Endothelial cell of umbilical vein (primary cell): ENCODE measurements around the gene GRIA4.

Source experiments
- EZH2 ChIP-seq: IDR thresholded peaks from 2 replicates; pipeline ENCODE4 v1.6.1; 2012; ENCODE audit warnings: borderline replicate concordance, low read depth, mild to moderate bottlenecking, moderate library complexity, low read length, inconsistent platforms; ENCODE audit not compliant: severe bottlenecking
- GATA2 ChIP-seq: IDR thresholded peaks from 2 replicates; pipeline ENCODE4 v1.7.0; 2011; ENCODE audit warnings: low read depth, mild to moderate bottlenecking, moderate library complexity, mixed read lengths, low read length; ENCODE audit not compliant: insufficient read length, insufficient read depth
- JUN ChIP-seq: IDR thresholded peaks from 2 replicates; pipeline ENCODE4 v1.6.1; 2011; ENCODE audit warnings: borderline replicate concordance, low read depth; ENCODE audit not compliant: insufficient read length, insufficient read depth
- MYC ChIP-seq: IDR thresholded peaks from one replicate; pipeline ENCODE4 v1.6.1; 2011; ENCODE audit warnings: mild to moderate bottlenecking, low read depth, low read length
- POLR2A ChIP-seq: IDR thresholded peaks from 2 replicates; pipeline ENCODE4 v1.6.1; 2012; ENCODE audit warnings: low read depth, mild to moderate bottlenecking, control low read depth, low read length
- POLR2AphosphoS5 ChIP-seq: IDR thresholded peaks from 2 replicates; pipeline ENCODE4 v1.6.1; 2012; ENCODE audit warnings: low read depth, mild to moderate bottlenecking, control low read depth, low read length, moderate library complexity; ENCODE audit not compliant: insufficient read depth
- TF ChIP-seq, protein P1 (sequence below): IDR thresholded peaks from 2 replicates; pipeline ENCODE4 v1.6.1; 2011; ENCODE audit not compliant: insufficient read depth, insufficient read length
- TF ChIP-seq, protein P2 (sequence below), 2 donors: IDR thresholded peaks; 1 replicate in 1 of 2; 2 replicates in 1 of 2; pipeline ENCODE4 v1.5.1; 2011; ENCODE audit warnings: low read length in 2 of 2, mild to moderate bottlenecking in 2 of 2, moderate library complexity in 2 of 2, control low read depth in 1 of 2, inconsistent platforms in 1 of 2, low read depth in 1 of 2; ENCODE audit not compliant: insufficient read depth in 1 of 2; ENCODE audit errors: extremely low read depth in 1 of 2

DNA sequence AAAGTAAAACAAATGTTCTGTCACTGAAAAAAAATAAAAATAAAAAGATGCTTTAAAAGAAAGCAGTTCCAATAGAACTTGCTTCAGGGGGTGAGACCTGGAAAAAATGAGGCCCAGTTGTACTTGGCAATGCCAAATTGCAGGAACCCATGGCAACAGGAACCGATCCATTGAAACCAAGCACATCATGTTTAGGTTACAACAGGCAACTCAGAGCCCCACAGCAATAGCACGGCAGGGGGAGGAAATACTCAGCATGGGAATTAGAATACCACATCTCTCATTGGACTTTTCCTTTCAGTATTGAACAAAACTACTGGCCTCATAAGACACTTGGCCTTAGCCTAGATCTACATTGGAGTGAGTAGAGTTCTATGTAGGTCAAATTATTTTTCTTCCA, 327.9 kb downstream of the GRIA4 start:
- TF ChIP-seq, protein P1, sequence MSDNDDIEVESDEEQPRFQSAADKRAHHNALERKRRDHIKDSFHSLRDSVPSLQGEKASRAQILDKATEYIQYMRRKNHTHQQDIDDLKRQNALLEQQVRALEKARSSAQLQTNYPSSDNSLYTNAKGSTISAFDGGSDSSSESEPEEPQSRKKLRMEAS = no peak
- TF ChIP-seq, protein P2, sequence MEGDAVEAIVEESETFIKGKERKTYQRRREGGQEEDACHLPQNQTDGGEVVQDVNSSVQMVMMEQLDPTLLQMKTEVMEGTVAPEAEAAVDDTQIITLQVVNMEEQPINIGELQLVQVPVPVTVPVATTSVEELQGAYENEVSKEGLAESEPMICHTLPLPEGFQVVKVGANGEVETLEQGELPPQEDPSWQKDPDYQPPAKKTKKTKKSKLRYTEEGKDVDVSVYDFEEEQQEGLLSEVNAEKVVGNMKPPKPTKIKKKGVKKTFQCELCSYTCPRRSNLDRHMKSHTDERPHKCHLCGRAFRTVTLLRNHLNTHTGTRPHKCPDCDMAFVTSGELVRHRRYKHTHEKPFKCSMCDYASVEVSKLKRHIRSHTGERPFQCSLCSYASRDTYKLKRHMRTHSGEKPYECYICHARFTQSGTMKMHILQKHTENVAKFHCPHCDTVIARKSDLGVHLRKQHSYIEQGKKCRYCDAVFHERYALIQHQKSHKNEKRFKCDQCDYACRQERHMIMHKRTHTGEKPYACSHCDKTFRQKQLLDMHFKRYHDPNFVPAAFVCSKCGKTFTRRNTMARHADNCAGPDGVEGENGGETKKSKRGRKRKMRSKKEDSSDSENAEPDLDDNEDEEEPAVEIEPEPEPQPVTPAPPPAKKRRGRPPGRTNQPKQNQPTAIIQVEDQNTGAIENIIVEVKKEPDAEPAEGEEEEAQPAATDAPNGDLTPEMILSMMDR (IDR thresholded peaks at IDR 0.05; ENCODE audit: extremely low read depth in 1 of 2, insufficient read depth in 1 of 2, low read depth in 1 of 2, low read length in 2 of 2) = no peak
- TF ChIP-seq POLR2A (no peak), MYC (no peak), POLR2AphosphoS5 (no peak), EZH2 (no peak), JUN (no peak), GATA2 (no peak)
